IPS-15b (cell line): ENCODE data around the gene GAGE13.
"Not testable (repeated sequence)": the region's sequence is repeated elsewhere in the genome, so short reads cannot be mapped to it uniquely, and the experiment has no call there.

Source experiments
- H3K27me3 ChIP-seq: one replicate; pipeline ENCODE4 v1.6.1; 2013; ENCODE audit warnings: low read length; ENCODE audit not compliant: control insufficient read depth, insufficient read depth
- H3K36me3 ChIP-seq: one replicate; pipeline ENCODE4 v1.6.1; 2013; ENCODE audit warnings: low read length; ENCODE audit not compliant: control insufficient read depth, insufficient read depth
- H3K4me1 ChIP-seq: one replicate; pipeline ENCODE4 v1.6.1; 2013; ENCODE audit warnings: mild to moderate bottlenecking, low read length; ENCODE audit not compliant: control insufficient read depth, insufficient read depth
- H3K4me3 ChIP-seq: one replicate; pipeline ENCODE4 v1.5.1; 2013; ENCODE audit warnings: low read depth, low read length
- H3K9ac ChIP-seq: one replicate; pipeline ENCODE4 v1.6.1; 2013; ENCODE audit warnings: low read depth, mild to moderate bottlenecking, low read length
- H3K9me3 ChIP-seq: one replicate; pipeline ENCODE4 v1.6.1; 2013; ENCODE audit warnings: mild to moderate bottlenecking, low read length; ENCODE audit not compliant: control insufficient read depth, insufficient read depth

Gene GAGE13, protein sequence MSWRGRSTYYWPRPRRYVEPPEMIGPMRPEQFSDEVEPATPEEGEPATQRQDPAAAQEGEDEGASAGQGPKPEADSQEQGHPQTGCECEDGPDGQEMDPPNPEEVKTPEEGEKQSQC

DNA sequence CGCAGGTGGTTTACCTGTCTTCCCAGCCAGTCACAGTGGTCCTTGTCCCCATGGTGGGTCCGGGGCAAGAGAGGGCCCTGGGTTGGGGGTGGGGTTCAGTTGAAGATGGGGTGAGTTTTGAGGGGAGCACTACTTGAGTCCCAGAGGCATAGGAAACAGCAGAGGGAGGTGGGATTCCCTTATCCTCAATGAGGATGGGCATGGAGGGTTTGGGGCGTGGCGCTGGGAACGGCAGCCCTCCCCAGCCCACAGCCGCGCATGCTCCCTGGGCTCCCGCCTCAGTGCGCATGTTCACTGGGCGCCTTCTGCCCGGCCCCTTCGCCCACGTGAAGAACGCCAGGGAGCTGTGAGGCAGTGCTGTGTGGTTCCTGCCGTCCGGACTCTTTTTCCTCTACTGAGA lies at the start of gene GAGE13:
Gene GAGE13 (plus strand): TSS at position 301 of the 400 bp plus-strand sequence. CDS start 1,156 bp downstream, outside the sequence.
- H3K9me3 ChIP-seq, H3K4me3 ChIP-seq, H3K27me3 ChIP-seq, H3K4me1 ChIP-seq, H3K9ac ChIP-seq, H3K36me3 ChIP-seq: not testable (repeated sequence)

GRCh38 chrX:49282647-49283011 lies 48.8 kb upstream of the GAGE13 start:
- Histone ChIP-seq H3K4me1 (no peaks in the 10 kb centered on the region), H3K9me3 (no peaks in the 10 kb centered on the region), H3K9ac (no peak overlapping the region), H3K36me3 (no peaks in the 10 kb centered on the region), H3K27me3 (no peaks in the 10 kb centered on the region), H3K4me3 (no peak overlapping the region)

GRCh38 chrX:49284212-49284611 lies 47.2 kb upstream of the GAGE13 start:
- no peaks in the 10 kb centered on the region for H3K4me1 ChIP-seq
- H3K9ac ChIP-seq, result no peak overlapping the region
- no peaks in the 10 kb centered on the region for H3K36me3 ChIP-seq
- no peaks in the 10 kb centered on the region for H3K9me3 ChIP-seq
- H3K27me3 ChIP-seq, result no peaks in the 10 kb centered on the region
- no peak overlapping the region for H3K4me3 ChIP-seq

DNA sequence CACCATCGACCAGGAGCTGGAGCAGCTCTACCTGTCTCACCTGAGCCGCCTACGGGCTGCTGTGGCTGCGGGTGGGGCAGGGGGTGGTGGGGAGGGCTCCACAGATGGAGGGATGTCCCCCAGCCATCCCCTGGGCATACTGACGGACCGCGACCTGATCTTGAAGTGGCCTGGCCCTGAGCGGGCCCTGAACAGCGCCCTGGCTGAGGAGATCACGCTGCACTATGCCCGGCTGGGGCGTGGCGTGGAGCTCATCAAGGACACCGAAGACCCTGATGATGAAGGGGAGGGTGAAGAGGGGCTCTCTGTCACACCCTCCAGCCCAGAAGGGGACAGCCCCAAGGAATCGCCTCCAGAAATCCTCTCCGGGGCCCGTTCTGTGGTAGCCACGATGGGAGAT lies 45.2 kb upstream of the GAGE13 start:
- H3K4me3 ChIP-seq, result no peak overlapping the region
- no peak overlapping the region for H3K9ac ChIP-seq
- no peaks in the 10 kb centered on the region for H3K9me3 ChIP-seq
- no peaks in the 10 kb centered on the region for H3K27me3 ChIP-seq
- no peaks in the 10 kb centered on the region for H3K4me1 ChIP-seq
- H3K36me3 ChIP-seq, result no peaks in the 10 kb centered on the region

DNA sequence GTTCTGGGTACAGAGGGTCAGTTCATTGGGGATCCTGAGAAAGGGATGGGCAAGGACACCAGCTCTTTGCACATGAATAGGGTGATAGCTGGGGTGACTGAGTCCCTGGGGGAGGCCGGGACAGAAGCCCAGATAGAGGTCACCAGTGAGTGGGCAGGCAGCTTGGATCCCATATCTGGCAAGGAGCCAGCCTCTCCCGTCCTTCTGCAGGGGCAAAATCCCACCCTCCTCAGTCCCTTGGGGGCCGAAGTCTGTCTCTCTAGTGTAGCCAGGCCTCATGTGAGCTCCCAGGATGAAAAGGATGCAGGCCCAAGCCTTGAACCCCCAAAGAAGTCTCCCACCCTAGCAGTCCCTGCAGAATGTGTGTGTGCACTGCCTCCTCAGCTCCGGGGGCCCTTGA lies 44.8 kb upstream of the GAGE13 start:
- no peaks in the 10 kb centered on the region for H3K4me1 ChIP-seq
- H3K9ac ChIP-seq, result no peak overlapping the region
- no peak overlapping the region for H3K4me3 ChIP-seq
- no peaks in the 10 kb centered on the region for H3K9me3 ChIP-seq
- H3K36me3 ChIP-seq, result no peaks in the 10 kb centered on the region
- H3K27me3 ChIP-seq, result no peaks in the 10 kb centered on the region

DNA sequence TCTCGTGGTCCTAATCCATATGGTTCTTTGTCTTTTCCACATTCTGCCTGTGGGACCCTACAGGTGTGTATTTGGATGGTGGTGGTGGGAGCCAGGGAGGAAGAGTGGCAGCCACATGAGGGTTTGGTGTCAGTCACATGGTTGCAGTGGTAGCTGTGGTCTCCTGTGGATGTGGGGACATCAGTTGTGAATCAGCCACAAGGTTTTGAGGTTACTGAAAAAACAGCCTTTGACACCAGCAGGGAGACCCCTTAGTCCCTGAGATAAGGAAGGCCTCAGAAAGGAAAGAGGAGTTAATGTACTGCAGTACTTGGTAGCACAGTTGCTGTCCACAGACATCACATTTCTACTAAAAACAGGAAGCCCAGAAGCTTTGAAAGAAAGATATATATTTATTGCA lies 43.7 kb upstream of the GAGE13 start:
- Histone ChIP-seq H3K4me1 (no peaks in the 10 kb centered on the region), H3K4me3 (no peak overlapping the region), H3K9me3 (no peaks in the 10 kb centered on the region), H3K9ac (no peak overlapping the region), H3K36me3 (no peaks in the 10 kb centered on the region), H3K27me3 (no peaks in the 10 kb centered on the region)

DNA sequence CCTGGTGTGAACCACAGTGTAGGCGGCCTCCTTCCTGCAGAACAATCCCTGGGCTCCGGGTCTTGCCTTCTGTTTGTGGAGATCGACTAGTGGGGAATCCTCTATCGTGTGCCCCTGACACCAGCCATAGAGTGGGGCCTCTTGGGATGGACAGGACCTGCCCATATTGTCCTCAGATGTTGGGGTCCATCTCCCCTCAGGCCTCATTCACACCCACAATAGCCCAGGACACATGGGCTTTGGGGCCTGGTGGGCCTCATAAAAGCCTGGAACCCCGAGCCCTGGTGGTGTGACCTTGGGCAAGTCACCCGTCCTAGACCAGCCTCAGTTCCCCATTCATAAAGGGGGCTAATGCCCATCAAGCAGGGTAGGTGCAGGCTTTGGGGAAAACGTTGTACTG lies 41.2 kb upstream of the GAGE13 start:
- no peaks in the 10 kb centered on the region for H3K9me3 ChIP-seq
- H3K4me1 ChIP-seq, result no peaks in the 10 kb centered on the region
- H3K27me3 ChIP-seq, result no peaks in the 10 kb centered on the region
- no peak overlapping the region for H3K9ac ChIP-seq
- no peaks in the 10 kb centered on the region for H3K36me3 ChIP-seq
- no peak overlapping the region for H3K4me3 ChIP-seq

DNA sequence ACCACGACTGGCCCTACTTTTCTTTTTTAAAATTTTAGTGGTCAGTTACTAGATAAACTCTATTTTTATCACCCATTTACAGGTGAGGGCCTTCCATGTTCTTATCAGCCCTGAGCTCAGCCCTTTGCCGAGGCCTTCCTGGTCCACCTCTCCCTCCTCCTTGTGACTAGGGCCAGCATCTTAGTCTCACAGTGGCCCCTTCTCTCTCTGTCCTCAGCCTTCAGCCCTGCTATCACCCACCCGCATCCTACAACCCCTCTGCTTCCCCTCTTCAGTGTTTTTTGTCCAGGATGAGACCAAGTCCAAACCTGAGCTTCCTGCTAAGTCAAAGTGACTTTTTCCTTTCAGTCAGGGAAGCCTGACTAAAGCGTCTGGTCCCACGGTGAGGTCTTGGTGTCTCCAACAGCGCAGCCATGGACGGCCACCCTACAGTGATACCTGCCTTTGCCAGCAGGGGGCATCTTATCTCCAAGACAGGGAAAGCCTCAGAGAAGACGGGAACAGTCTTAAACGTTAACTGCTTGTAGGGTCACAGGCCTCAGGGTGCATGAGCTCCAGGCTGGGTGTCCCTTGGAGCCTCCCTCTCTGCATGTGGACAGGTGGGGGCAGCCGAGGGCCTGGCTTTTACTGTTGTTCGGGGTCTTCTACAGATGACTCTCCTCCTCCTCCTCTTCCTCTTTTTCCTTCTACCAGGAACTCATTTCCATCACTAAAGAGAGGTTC lies 39.6 kb upstream of the GAGE13 start:
- no peak overlapping the region for H3K9ac ChIP-seq
- H3K27me3 ChIP-seq, result no peaks in the 10 kb centered on the region
- no peaks in the 10 kb centered on the region for H3K9me3 ChIP-seq
- H3K4me3 ChIP-seq, result no peak overlapping the region
- H3K36me3 ChIP-seq, result no peaks in the 10 kb centered on the region
- no peaks in the 10 kb centered on the region for H3K4me1 ChIP-seq

DNA sequence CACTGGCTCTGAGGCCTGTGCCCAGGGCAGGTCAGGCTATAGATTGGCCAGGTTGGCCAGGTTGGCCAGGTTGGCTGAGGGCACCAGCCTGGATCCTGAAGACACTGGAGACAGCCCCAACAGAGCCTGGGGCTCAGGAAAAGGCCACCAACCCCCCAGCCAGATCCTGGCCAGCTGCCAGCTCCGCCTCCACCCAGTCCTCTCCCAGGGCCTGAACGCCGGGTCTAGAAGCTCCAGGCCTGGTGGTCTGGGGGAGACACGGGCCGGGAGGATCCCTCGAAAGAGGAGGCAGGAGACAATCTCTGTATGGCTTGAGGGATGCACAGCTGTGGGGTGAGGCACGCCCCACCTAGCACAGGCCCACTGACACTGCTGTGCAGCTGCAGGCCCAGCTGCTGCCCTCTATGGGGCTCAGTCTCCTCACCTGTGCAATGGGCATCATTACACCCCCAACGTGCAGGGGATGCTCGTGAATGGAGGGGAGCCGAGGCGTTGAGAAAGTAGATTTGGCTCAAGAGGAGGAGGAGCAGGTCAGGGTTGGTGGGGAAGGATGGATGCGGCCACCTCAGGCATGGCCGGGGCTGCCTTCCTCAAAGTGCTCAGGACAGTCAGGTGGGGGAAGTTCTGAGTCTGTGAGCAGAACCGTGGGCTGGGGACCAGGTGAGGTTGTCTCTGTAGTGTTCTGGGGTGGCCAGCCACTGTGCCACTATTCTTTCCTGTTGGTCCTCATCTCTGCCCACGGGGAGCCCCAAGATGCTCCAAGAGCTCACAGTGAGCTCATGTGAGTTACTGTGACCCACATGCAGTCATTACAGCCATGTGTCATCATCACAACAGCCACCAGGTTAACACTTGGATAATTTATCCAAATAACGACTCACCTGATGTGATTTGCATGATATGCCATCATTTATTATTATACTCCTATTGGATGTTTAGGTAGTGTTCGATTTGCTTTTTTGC lies 38.7 kb upstream of the GAGE13 start:
- Histone ChIP-seq H3K4me1 (no peaks in the 10 kb centered on the region), H3K27me3 (no peaks in the 10 kb centered on the region), H3K4me3 (no peak overlapping the region), H3K9me3 (no peaks in the 10 kb centered on the region), H3K9ac (no peak overlapping the region), H3K36me3 (no peaks in the 10 kb centered on the region)

GRCh38 chrX:49299293-49299692 lies 32.1 kb upstream of the GAGE13 start:
- not testable (repeated sequence) for H3K9ac ChIP-seq, H3K4me3 ChIP-seq, H3K4me1 ChIP-seq, H3K9me3 ChIP-seq, H3K27me3 ChIP-seq, H3K36me3 ChIP-seq

GRCh38 chrX:49300703-49301102 lies 30.7 kb upstream of the GAGE13 start:
- H3K9ac ChIP-seq, result no peak overlapping the region
- no peaks in the 10 kb centered on the region for H3K27me3 ChIP-seq
- no peaks in the 10 kb centered on the region for H3K4me1 ChIP-seq
- H3K9me3 ChIP-seq, result no peaks in the 10 kb centered on the region
- H3K36me3 ChIP-seq, result no peaks in the 10 kb centered on the region
- H3K4me3 ChIP-seq, result no peak overlapping the region

- Histone ChIP-seq H3K36me3 (no peaks in the 10 kb centered on the region), H3K9me3 (no peaks in the 10 kb centered on the region), H3K4me1 (no peaks in the 10 kb centered on the region), H3K4me3 (no peak within 1 kb of the TSS), H3K9ac (no peak within 1 kb of the TSS), H3K27me3 (no peaks in the 10 kb centered on the region)
These were observed 28.0 kb upstream of the GAGE13 start, which contains the start of gene GAGE10 for GRCh38 chrX:49303346-49303745. GAGE10 (plus strand) TSS chrX:49303646; CDS start chrX:49304860, 1,214 bp downstream.
